ENCODE measurements around the gene PDE3A.

DNA sequence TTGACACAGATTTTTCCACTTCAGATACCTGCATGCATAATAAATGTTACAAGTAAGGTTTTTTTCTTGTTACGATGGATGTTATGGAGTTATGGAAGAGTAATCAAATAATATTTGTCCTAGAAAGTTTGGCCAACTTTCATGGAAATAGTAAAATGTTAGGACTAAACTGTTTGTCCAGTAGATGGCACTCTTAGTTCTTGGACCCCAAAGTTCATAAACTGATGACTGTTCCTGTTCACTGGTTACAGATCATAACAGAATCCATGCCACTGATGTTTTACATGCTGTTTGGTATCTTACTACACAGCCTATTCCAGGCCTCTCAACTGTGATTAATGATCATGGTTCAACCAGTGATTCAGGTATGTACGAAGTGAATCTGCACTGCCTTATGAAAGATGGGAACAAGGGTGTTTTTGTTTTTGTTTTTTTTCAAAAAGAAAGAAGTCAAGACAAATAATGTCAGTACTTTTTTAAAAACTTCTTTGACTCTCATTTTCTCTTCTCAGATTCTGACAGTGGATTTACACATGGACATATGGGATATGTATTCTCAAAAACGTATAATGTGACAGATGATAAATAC lies 278.0 kb downstream of the PDE3A start:
- TF ChIP-seq POLR2AphosphoS5 (IDR thresholded peaks at IDR 0.05): no peak
- TF ChIP-seq, protein P1, sequence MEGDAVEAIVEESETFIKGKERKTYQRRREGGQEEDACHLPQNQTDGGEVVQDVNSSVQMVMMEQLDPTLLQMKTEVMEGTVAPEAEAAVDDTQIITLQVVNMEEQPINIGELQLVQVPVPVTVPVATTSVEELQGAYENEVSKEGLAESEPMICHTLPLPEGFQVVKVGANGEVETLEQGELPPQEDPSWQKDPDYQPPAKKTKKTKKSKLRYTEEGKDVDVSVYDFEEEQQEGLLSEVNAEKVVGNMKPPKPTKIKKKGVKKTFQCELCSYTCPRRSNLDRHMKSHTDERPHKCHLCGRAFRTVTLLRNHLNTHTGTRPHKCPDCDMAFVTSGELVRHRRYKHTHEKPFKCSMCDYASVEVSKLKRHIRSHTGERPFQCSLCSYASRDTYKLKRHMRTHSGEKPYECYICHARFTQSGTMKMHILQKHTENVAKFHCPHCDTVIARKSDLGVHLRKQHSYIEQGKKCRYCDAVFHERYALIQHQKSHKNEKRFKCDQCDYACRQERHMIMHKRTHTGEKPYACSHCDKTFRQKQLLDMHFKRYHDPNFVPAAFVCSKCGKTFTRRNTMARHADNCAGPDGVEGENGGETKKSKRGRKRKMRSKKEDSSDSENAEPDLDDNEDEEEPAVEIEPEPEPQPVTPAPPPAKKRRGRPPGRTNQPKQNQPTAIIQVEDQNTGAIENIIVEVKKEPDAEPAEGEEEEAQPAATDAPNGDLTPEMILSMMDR (IDR thresholded peaks at IDR 0.05): peak in 1 of 3 donors; percentile 39

Data from breast epithelium (tissue), 3 donors.